ENCODE results near the gene DQX1. TPM values are rescaled to one million over a fixed set of nuclear protein-coding genes. Genes with fewer than 3 reads are reported as not detected.
"Not testable (repeated sequence)": the region's sequence is repeated elsewhere in the genome, so short reads cannot be mapped to it uniquely, and the experiment has no call there.

The DQX1 gene, protein sequence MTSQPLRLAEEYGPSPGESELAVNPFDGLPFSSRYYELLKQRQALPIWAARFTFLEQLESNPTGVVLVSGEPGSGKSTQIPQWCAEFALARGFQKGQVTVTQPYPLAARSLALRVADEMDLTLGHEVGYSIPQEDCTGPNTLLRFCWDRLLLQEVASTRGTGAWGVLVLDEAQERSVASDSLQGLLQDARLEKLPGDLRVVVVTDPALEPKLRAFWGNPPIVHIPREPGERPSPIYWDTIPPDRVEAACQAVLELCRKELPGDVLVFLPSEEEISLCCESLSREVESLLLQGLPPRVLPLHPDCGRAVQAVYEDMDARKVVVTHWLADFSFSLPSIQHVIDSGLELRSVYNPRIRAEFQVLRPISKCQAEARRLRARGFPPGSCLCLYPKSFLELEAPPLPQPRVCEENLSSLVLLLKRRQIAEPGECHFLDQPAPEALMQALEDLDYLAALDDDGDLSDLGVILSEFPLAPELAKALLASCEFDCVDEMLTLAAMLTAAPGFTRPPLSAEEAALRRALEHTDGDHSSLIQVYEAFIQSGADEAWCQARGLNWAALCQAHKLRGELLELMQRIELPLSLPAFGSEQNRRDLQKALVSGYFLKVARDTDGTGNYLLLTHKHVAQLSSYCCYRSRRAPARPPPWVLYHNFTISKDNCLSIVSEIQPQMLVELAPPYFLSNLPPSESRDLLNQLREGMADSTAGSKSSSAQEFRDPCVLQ
- not detected in 2 replicates for total RNA-seq

DNA sequence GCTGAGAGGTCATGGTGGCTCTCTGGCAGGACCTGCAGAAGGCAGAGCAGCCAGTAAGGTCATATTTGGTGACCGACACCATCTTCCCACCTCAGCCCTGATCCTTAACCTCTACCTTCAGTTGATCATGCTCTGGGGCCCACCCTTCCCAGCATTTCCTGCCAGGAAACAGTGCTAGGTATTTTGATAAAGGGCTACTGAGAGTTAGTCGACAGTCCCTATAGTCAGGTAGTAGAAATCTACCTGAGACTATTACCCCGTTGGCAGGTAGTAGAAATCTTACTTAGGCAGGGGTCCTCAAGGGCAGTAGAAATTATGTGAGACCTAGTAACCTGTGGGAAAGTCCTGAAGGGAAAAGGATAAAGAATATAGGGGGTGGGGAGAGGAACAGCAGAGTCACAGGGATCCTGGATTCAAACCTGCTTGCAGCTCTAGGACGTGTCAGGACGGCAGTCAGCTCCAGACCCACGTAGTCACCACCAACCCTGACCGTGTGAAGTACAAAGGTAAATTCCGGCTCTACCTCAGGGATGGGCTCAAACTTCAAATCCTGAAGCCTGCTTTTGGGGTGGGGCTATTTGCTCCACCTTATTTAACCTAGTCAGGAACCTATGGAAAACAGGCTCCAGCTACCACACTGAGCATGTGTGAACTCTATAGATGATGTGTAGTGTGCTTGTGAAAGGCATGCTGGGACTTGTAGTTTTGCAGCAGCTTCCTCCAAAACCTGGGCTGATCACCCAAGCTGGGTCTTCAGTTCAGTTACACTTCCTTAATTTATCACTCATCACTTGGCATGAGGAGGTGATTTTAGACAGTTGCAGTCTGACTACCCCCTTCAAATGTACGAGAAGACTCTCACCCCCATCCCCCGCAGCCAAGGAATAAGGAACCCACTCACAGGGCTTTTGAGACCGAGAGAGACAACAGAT, at the start of gene DQX1:
DQX1 (minus strand) TSS at position 515 of the 932 bp plus-strand sequence; CDS start at position 13, 502 bp downstream.
- peak; percentile 33 for DNase-seq

DNA sequence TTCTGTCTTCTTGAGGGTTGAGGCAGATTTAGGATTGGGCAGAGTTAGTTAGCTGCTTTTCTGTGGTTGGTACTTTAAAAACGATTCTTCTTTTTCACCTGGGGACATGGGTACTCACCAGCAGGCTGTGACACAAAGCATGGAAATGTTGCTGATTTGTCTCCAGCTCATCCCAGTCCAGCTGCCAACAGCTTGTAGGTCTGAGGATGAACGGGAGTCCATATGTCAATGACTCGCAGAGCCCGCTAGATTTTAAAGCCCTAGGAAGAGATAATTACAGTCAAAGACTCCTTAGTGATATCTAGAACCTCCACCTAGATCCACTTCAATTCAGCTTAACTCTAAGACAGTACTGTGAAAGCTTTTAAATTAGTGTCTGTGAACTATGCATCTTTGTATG, 49.3 kb upstream of the DQX1 start:
- DNase-seq, result no peak

DNA sequence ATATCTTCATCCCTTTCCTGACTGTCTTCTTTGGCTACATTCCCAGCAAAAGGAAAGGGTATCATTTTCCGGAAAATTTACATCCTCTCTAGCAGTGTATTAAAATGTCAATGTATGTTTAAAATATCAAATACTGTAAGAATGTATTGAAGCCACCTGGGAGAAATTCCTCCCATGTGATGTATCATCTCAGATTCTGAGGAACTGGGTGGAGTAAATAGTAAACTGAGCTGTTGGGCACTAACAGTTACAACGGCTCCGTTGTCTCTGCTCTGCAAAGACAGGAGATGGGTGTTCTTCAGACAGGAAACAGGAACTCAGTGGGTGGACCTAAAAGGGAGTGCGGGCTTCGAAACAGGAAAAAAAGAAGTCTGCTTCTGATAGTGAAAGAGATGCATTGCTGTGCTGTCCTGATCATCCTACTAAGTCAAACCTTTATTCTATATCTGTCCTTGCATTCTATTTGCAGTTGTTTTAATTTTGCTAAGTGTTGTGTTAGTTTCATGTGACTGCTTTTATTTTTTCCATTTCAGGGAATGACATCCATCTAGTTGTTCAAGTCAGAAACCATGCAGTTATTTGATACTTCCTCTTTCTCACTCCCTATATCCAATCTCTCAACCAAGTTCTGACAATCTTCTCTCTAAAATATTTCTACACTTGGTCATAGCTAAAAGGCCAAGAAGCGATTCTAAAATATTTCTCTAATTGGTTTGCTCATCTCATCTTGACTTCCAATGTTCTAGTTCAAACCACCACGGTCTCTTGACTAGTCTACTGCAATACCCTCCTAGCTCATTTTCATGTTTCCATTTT, 47.9 kb upstream of the DQX1 start:
- DNase-seq, result peak; percentile 30

DNA sequence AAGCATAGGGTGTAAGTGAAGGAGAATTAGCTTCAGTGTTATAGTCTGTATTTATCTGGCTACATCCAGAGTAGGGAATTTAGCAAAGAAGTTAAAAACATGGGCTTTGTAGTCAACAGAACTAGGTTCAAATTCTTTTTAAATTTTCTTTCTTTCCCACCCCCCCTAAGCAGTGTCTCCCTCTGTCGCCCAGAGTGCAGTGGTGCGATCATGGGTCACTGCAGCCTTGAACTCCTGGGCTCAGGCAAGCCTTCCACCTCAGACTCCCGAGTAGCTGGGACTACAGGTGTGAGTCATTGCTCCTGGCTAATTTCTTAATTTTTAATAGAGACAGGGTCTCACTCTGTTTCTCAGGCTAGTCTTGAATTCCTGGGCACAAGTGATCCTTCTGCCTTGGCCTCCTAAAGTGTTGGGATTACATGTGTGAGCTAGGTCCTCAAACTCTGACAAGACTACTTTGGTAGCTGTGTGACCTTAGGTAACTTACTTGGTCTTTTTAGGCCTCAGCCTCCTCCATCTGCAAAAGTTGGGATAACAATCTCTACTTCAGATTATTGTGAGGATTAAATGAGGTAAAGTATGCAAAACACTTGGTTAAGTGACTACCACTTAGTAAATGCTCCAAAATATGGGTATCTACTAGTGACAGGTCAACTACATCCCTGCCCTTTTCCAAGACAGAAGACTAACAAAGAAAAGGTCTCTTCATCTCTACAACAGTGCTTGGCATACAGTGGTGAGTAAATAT, 46.3 kb upstream of the DQX1 start:
- DNase-seq, result no peak

DNA sequence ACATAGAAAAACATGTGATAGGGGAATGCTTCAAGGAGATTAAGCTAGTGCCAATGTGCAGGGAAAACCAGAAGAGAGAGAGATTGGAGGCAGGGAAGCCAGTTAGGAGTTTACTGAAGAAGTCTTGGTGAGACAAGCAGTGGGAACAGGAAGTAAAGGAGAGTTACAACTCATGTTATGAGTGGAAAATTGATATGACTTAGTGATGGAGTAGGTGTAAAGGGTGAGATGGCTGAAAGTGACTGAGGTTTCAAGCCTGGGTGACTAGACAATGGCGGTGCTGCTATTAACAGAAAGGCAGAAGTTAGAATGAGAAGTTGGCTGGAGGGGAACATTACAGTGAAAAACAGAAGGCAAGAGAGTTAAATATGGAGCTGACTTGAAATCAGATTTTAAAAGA, 45.0 kb upstream of the DQX1 start:
- no peak for DNase-seq

DNA sequence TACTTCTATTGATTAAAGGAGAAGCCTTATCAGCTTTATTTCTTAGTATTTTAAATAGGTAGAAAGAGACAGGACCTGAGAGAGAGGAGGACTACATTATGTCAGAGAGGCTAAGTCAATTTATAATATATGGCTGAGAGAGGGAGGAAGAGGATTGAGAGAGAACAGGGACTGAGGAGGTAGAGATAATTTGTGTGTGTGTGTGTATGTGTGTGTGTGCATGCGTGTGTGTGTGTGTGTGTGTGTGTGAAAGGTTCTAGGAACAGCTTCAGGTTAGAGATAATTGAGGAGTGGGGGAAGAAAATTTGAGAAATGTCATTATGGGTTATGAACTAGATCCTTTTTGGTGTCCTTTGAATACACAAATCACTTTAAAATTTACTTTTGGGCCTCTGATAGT, 43.7 kb upstream of the DQX1 start:
- no peak for DNase-seq

DNA sequence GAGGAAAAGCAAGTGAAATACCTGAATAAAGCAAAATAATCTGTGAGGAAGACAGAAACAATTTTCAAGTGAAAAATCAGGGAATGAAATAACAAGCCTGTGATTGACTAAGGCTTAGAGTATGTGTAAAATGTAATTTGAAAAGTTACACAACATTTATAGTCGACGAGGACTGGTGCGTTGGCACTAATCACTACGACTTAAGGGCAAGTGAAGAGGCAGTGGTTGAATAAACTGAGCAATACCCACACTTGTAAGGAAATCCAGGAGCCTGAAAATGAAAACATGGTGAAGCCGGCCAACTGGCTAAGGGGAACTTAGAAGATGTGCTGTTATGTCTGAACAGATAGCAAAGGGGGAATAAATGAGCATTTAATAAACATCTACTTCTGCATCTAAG, 41.9 kb upstream of the DQX1 start:
- no peak for DNase-seq

DNA sequence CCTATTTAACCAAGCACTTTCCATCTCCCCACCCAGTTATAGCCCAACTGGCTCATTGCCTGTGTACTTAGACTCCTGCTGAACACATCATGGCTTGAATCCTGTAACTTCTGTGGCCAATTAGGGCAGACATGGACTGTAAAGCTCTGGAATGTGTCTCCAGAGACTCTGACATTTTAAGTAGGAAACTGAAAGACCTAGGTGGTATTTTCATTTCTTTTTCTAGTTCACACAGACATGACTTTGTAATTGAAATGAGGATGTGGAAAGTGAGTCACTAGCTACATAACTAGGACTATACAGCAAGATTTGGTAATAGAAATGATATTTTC, 40.7 kb upstream of the DQX1 start:
- DNase-seq, result no peak

DNA sequence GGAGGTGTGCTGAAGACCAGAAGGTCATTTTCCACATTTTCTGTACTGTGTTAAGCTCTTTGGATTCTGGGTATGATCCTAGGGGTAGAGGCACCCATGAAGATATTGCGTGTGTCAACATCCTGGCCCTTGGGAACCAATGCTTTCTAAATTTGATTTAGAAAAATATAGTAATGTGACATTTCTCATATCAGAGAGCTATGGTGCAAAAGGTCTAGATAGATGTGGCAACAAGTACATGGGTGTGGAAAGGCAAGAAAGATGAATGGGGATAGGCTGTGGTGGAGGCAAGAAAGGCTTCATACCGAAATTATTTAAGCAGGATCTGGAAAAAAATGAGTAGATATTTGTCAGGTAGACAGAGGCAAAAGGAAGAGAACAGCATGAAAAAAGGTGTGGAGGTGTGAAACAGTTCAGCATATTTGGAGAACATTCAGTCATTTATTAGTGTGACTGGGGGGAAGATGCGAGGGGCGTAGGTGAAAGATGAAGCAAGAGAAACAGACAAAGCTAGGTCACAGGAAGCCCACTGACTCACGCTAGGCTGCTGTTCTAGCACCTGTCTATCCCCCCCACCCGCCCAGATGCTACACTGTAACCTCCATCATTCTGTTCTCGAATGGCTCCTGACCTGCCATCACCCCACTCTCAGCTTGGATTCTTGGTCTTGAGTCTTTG, 40.2 kb upstream of the DQX1 start:
- no peak for DNase-seq

DNA sequence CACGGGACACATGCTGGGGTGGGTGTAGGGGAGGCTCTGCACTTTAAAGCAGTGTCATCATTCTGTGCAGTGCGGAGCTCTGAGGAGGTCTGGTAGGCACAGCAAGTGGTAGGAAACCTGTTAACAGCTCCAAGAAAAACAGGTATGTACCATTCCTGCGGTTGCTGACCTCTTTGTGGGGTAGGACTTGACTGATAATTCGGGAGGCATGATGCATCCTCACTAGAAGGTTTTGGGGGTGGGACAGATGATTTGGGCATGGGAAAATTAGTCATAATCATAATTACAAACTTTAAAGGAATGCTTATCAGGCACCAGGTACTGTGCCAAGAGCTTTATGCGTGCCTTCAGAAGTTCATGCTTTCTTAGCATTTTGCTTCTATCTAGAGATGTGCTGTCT, 38.2 kb upstream of the DQX1 start:
- no peak for DNase-seq

DNA sequence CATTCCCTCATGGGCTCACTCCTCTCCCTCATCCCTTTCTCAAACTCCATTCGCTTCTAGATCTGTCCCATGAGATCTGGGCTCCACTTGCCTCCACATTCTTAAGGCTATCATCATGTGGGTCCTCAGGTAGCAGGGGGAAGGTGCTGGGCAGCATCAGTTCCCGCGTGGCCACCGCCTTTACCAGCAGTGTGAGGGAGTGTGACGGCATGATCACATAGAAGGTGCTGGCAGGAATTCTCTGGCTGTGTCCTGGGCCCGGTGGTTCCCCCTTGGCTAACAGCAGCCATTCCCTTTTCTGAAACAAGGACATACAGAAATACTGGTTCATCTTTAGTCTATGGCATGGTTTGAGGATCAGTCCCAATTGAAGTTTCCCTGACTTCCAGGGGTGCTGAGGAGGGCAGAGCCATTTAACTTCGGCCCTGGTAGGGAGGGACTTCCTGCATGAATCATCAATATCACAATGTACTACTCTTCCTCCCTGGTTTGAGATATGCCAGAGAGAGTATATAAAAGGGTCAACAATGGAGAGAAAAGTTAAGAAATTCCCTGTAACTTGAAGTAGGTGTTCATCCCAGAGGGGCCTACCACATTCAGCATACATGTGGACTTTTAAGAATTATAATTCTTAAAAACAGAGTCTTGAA, 36.2 kb upstream of the DQX1 start:
- no peak for DNase-seq

DNA sequence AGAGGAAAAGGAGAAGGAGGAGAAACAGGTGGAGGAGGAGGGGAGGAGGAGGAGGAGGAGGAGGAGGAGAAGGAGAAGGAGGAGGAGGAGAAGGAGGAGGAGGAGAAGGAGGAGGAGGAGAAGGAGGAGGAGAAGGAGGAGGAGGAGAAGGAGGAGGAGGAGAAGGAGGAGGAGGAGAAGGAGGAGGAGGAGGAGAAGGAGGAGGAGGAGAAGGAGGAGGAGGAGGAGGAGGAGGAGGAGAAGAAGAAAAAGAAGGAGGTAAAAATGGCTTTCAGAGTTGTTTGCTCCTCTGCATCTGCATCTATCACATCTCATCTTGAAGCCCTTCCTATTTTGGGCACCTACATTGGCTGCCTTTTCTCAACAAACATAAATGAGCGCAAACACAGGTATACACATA, 35.0 kb upstream of the DQX1 start:
- DNase-seq, result not testable (repeated sequence)

DNA sequence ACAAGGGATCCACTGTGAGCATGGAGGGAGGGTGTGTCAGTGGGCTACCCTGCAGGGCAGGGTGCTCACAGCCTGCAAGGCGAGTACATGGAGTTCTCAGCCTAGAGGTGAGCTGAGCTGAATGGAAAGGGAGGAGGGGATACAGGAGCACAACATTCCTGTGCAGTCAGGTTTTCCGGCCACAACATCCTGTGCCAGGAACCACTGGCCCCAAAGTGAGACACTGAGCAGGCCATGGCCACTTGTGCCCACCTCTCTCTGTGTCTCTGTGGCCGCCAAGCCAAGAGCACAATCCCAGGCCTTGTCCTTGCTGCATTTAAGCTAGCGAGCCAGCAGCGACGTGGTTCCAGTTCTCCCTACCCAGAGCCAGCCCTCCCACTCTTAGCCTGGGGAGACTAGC, 34.6 kb upstream of the DQX1 start:
- DNase-seq, result no peak

DNA sequence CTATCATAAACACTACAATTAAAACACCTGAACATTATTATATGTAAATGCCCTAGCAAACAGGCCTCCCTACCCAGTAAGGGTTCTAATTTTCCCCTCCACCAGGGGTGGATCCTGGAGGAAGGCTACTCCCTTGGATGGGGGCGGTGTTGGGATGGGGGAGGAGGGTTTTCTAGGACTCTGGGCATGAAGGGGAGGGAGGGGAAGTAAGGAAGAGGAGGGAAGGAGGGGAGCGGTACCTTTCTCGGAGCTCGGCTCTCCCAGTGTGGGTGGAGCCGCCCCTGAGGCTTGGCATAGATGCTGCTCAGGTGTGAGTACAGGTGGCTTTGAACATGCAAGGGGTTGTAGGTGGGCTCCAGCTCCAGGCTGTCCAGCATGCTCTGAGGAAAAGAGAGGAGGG, 33.9 kb upstream of the DQX1 start:
- DNase-seq, result no peak

DNA sequence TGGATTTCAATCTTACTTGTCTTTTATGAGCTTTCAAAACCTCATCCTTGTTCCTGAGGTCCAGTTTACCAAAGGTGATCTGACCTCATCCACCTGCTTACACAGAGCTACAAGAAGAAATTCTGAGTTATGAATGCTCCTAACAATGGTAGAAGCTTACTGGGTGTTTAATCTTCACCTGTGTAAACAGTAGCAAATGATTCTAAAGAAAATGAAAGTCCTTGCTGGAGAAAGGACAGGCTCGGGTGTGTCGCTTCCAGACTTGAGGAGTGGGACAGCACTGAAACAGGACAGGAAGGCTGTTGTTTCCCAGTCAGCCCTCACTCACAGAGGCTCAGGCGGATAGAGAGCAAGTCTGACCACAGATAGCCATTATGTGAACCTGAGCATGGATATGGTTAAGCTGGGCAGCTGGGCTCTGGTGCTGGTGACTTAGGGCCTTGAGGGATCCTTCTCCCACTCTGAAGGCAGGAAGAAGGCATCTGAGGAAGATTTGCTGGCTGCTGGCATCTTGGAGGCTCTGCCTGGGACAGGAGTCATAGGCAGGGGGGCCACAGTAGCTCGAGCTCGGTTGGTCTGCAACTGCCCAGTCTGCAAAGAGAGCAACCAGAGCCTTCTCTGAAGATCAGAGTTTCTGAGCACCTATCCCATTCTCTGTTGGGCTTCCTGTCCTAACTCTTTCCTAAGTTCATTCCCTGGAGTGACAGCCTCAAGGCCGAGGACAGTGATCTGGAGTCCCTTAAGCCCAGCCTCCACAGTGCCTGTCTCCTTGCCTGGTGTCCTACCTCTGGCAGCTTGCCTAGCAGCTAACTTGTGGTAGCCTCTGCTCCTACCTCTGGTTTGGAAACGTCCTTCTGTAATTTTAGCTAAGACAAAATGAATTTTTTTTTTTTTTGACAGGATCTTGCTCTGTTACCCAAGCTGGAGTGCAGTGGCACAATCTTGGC, 32.5 kb upstream of the DQX1 start:
- DNase-seq, result no peak

DNA sequence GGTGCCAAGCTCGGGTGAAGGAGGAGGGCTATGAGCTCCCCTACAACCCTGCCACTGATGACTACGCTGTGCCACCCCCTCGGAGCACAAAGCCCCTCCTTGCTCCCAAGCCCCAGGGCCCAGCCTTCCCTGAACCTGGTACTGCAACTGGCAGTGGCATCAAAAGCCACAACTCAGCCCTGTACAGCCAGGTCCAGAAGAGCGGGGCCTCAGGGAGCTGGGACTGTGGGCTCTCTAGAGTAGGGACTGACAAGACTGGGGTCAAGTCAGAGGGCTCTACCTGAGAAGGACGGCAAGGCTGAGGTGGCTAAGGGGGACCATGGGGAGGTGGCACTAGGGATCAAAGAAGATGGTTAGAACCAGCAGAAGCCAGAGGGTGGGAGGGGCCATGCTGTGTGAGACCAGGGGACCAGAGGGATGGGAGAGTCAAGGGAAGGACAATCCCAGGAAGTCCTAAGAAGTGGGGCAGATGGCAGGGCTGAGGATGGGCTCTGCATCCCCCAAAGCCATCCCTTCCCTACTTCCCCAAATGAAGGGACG, 30.9 kb upstream of the DQX1 start:
- DNase-seq, result no peak

DNA sequence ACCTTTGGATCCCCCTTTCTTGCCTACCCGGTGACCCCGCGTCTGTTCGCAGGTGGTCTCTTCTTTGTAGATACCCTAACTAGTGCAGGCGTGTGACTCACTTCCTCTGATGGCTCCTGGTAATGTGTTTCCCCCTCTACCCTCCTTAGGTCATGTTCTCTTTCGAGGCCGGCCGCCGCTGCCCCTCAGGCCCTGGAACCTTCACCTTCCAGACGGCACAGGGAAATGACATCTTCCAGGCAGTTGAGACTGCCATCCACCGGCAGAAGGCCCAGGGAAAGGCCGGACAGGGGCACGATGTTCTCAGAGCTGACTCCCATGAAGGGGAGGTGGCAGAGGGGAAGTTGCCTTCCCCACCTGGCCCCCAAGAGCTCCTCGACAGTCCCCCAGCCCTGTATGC, 30.1 kb upstream of the DQX1 start:
- DNase-seq, result no peak

DNA sequence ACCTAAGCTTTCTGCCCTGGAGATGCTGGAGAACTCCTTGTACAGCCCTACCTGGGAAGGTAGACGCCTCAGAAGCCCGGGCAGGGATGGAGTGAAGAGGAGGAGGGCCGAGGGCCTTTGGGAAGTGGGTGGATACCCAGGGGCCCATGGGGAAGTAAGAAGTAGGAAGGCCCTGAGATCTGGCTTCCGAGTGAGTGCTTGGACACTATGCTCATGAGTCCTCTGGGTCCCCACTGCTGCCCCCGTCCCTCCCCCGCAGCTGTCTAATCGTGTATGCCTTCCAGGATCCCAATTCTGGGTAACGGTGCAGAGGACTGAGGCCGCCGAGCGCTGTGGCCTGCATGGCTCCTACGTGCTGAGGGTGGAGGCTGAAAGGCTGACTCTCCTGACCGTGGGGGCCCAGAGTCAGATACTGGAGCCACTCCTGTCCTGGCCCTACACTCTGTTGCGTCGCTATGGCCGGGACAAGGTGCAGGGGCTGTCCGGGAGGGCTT, 29.6 kb upstream of the DQX1 start:
- no peak for DNase-seq

All from dermis blood vessel endothelial cell (primary cell).